ENCODE data around the gene HHEX. TPM values are rescaled to one million over a fixed set of nuclear protein-coding genes. Genes with fewer than 3 reads are reported as not detected.

HHEX gene
- total RNA-seq, 1 experiment from 2014 or later: 0.60 TPM

GRCh38 chr10:92692697-92693533 is 3.2 kb downstream of the HHEX start:
- DNase-seq (ENCODE audit: low read depth): no peak

GRCh38 chr10:92693534-92693893 is 3.8 kb downstream of the HHEX start:
- DNase-seq (ENCODE audit: low read depth): no peak

GRCh38 chr10:92695679-92696605 is 6.2 kb downstream of the HHEX start:
- no peak for DNase-seq (ENCODE audit: low read depth)

GRCh38 chr10:92696606-92697383 is 7.0 kb downstream of the HHEX start:
- DNase-seq (ENCODE audit: low read depth): no peak

- no peak for DNase-seq (ENCODE audit: low read depth)
Measured at GRCh38 chr10:92697663-92698511, 8.1 kb downstream of the HHEX start.

GRCh38 chr10:92699193-92699517 is 9.4 kb downstream of the HHEX start:
- no peak for DNase-seq (ENCODE audit: low read depth)

GRCh38 chr10:92699518-92700381 is 10.0 kb downstream of the HHEX start:
- peak; percentile 71 for DNase-seq (ENCODE audit: low read depth)

- no peak for DNase-seq (ENCODE audit: low read depth)
Measured at GRCh38 chr10:92702301-92702916, 12.7 kb downstream of the HHEX start.

- DNase-seq (ENCODE audit: low read depth): peak; percentile 61
Measured at GRCh38 chr10:92712016-92712889, 22.5 kb downstream of the HHEX start.

GRCh38 chr10:92714152-92714845 is 24.5 kb downstream of the HHEX start:
- no peak for DNase-seq (ENCODE audit: low read depth)

GRCh38 chr10:92714872-92715271 is 25.1 kb downstream of the HHEX start:
- no peak for DNase-seq (ENCODE audit: low read depth)

GRCh38 chr10:92719991-92720830 is 30.5 kb downstream of the HHEX start:
- no peak for DNase-seq (ENCODE audit: low read depth)

- no peak for DNase-seq (ENCODE audit: low read depth)
Measured at GRCh38 chr10:92720831-92721165, 31.0 kb downstream of the HHEX start.

GRCh38 chr10:92722349-92722748 is 32.6 kb downstream of the HHEX start:
- no peak for DNase-seq (ENCODE audit: low read depth)

- no peak for DNase-seq (ENCODE audit: low read depth)
Measured at GRCh38 chr10:92727141-92727540, 37.4 kb downstream of the HHEX start.

- no peak for DNase-seq (ENCODE audit: low read depth)
Measured at GRCh38 chr10:92727550-92727949, 37.8 kb downstream of the HHEX start.

- no peak for DNase-seq (ENCODE audit: low read depth)
Measured at GRCh38 chr10:92729886-92730285, 40.1 kb downstream of the HHEX start.

Data from RPMI7951 (cell line).